Naive B cell (primary cell): Measurements from ENCODE around the gene OR5W2. TPM values are rescaled to one million over a fixed set of nuclear protein-coding genes. Genes with fewer than 3 reads are reported as not detected.
"Not testable (repeated sequence)": the region's sequence is repeated elsewhere in the genome, so short reads cannot be mapped to it uniquely, and the experiment has no call there.

ENCODE experiments used
- ATAC-seq, 2 donors: fragments of 150-1000 bp; cut with Tn5 transposase; 2 replicates each; pipeline ENCODE4 v1.10.0; 2021; ENCODE audit warnings: low read depth in 2 of 2, mild to moderate bottlenecking in 2 of 2, moderate library complexity in 2 of 2
- DNase-seq: peaks from one replicate; pipeline ENCODE4 v3.0.0; 2022
- H3K27ac Mint-ChIP-seq, 6 donors: one replicate each; pipeline ENCODE4 v1.8.0; 2020 to 2022; ENCODE audit warnings: mild to moderate bottlenecking in 6 of 6, mixed read lengths in 6 of 6, moderate library complexity in 5 of 6, inconsistent platforms in 2 of 6
- H3K27me3 Mint-ChIP-seq, 3 donors: one replicate each; pipeline ENCODE4 v1.8.0; 2021 to 2022; ENCODE audit warnings: mixed read lengths in 3 of 3, mild to moderate bottlenecking in 1 of 3
- H3K36me3 Mint-ChIP-seq, 2 donors: one replicate each; pipeline ENCODE4 v1.8.0; 2020 to 2022; ENCODE audit warnings: mixed read lengths in 2 of 2, inconsistent platforms in 1 of 2, mild to moderate bottlenecking in 1 of 2
- H3K4me1 Mint-ChIP-seq, 3 donors: one replicate each; pipeline ENCODE4 v1.8.0; 2020 to 2022; ENCODE audit warnings: mixed read lengths in 3 of 3, inconsistent platforms in 1 of 3, mild to moderate bottlenecking in 1 of 3, moderate library complexity in 1 of 3
- H3K4me3 Mint-ChIP-seq, 8 donors: one replicate each; pipeline ENCODE4 v1.8.0; 2020 to 2022; ENCODE audit warnings: mild to moderate bottlenecking in 8 of 8, mixed read lengths in 8 of 8, moderate library complexity in 8 of 8, inconsistent platforms in 2 of 8
- H3K9me3 Mint-ChIP-seq, 7 donors: one replicate each; pipeline ENCODE4 v1.8.0; 2020 to 2022; ENCODE audit warnings: mixed read lengths in 7 of 7, mild to moderate bottlenecking in 5 of 7, inconsistent platforms in 2 of 7, moderate library complexity in 1 of 7
- polyA plus RNA-seq, 6 donors: library from polyadenylated mRNA; unstranded; fragments of 300-500 nt; fragmentation: Illumina TruSeq; gene quantifications; one replicate each; pipeline ENCODE4 v1.2.3, GENCODE V29; 2021; ENCODE audit warnings: low read depth in 6 of 6

OR5W2 gene
- not detected for polyA plus RNA-seq

DNA sequence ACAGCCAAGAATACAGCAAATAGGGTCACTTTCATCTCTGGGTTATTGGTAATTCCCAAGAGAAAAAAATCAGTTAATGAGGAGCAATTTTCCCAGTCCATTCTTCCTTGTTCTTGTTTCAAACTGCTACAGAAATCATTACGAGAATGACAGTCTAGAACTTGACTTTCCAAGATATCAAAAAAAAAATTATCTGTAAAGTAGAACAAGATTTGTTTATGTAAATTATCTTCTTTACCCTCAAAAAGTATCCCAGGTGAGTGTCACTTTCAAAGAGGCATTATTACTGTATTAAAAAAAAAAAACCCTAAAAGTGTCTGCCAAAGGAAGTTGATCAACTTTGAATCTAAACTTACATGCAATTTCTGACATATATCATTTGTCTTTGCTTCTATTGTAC is at the start of gene OR5W2:
Gene OR5W2, minus strand, starts transcription at position 101 of the 400 bp plus-strand sequence. Its CDS starts 0 bp downstream, at position 101.
- H3K27me3 Mint-ChIP-seq: no peaks in the 10 kb centered on the region
- H3K9me3 Mint-ChIP-seq: peaks cover 0 to 14% (median 0%) of the 10 kb centered on the region in 7 donors
- H3K4me3 Mint-ChIP-seq: no peak within 1 kb of the TSS
- H3K27ac Mint-ChIP-seq: peak within 1 kb of the TSS in 1 of 6 donors; percentile 59
- ATAC-seq (no peak), DNase-seq (no peak)
- no peaks in the 10 kb centered on the region for H3K4me1 Mint-ChIP-seq
- H3K36me3 Mint-ChIP-seq: no peaks in the 10 kb centered on the region

DNA sequence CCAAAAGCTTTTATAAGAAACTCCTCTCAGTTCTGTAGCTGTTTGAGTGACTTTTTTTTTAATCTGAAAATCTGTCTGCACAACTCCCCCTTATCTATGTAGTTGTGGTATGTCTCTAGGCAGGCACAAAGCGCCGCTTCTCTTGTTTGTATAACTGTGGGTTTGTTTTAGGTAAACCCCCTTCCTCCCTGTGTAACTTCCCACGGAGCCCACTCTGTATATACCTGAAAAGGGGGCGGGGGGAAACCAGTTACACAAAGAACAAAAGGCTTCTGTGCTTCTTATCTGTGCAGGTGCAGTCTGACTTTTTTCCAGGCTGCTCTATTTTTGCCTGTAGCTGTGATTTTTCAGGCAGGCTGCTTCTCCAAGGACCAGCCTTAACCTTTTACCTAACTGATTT is 42.1 kb upstream of the OR5W2 start:
- no peak for ATAC-seq
- H3K9me3 Mint-ChIP-seq: peaks cover 0 to 2% (median 0%) of the 10 kb centered on the region in 7 donors
- no peaks in the 10 kb centered on the region for H3K36me3 Mint-ChIP-seq

DNA sequence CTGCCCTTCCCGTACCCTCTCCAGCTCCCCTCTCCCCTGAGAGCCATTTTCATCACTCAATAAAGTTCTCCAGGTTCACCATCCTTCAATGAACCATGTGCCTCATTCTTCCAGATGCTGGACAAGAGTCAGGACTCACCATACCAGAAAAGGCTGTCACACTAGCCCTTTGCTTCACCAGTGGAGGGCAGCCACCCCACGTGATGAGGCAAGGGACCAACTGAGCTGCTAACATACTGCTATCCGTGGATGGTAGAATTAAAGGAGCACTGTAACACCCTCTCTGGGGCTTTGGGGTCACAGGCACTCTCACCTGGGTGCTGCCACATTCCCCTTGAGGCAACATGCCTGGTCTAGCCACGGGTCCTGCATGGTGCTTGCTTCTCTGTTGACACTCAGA is 34.9 kb upstream of the OR5W2 start:
- H3K9me3 Mint-ChIP-seq: peaks cover 0 to 4% (median 0%) of the 10 kb centered on the region in 7 donors
- no peak overlapping the region for H3K27ac Mint-ChIP-seq
- no peak overlapping the region for H3K4me3 Mint-ChIP-seq
- H3K4me1 Mint-ChIP-seq: no peaks in the 10 kb centered on the region
- H3K27me3 Mint-ChIP-seq: no peaks in the 10 kb centered on the region
- H3K36me3 Mint-ChIP-seq: no peaks in the 10 kb centered on the region
- ATAC-seq (no peak), DNase-seq (no peak)

More for the DNA sequence above, 42.1 kb upstream of the OR5W2 start:
- no peak for DNase-seq
- H3K4me3 Mint-ChIP-seq: no peak overlapping the region
- no peak overlapping the region for H3K27ac Mint-ChIP-seq
- no peaks in the 10 kb centered on the region for H3K4me1 Mint-ChIP-seq
- no peaks in the 10 kb centered on the region for H3K27me3 Mint-ChIP-seq

DNA sequence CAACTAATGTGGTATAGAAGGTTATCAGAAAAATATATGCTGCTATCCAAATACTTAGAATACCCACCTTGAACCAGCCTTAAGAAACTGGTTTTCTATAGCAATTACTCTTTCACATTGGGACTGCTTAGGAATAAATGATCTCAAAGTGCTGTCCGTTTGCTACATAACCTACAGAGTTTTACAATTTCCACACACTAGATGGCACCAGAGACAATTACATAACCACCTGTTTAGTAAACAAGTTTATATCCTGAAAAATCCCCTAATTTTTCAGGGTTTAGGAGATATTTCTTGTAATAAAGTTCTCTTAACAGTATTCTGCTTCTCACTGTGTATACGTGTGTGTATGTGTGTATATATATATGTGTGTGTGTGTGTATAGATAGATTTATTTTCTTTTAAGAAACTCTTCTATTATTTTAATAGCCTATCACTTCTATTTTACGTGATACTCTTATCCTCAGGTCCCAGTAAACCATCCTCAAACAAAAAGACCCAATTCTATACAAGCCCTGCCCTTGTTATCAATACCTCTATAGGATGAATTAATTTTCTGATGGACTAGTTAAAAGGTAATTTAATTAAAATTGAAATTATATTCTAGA is 28.5 kb upstream of the OR5W2 start:
- Mint-ChIP-seq H3K36me3 (no peaks in the 10 kb centered on the region), H3K9me3 (no peaks in the 10 kb centered on the region), H3K4me1 (no peaks in the 10 kb centered on the region), H3K4me3 (no peak overlapping the region), H3K27ac (no peak overlapping the region), H3K27me3 (no peaks in the 10 kb centered on the region)
- DNase-seq (no peak), ATAC-seq (no peak)

DNA sequence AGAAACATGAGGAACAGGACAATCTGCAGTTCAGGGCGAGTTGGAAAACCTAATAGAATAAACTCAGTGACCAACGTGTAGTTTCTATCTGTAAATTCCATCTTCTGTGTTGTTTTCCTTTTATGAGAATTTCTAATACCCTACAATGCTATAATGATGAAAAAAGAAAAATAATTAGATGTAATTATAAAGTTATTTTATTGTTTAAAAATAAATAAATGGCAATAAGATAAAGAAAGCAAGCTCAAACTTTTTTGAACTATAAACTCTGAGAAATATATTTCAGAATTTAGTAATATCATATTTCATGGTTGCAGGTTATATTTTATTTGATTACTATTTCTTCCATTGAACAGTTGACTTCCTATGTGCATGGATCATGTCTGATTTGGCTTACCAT is 21.9 kb upstream of the OR5W2 start, which contains the start of gene OR5I1:
Gene OR5I1, minus strand, starts transcription at position 101 of the 400 bp plus-strand sequence. Its CDS starts 0 bp downstream, at position 101.
- H3K4me3 Mint-ChIP-seq: no peak within 1 kb of the TSS
- DNase-seq (no peak), ATAC-seq (no peak)
- H3K27ac Mint-ChIP-seq: no peak within 1 kb of the TSS
- no peaks in the 10 kb centered on the region for H3K36me3 Mint-ChIP-seq
- H3K9me3 Mint-ChIP-seq: peaks cover 0 to 5% (median 0%) of the 10 kb centered on the region in 7 donors
- H3K27me3 Mint-ChIP-seq: no peaks in the 10 kb centered on the region
- H3K4me1 Mint-ChIP-seq: no peaks in the 10 kb centered on the region

DNA sequence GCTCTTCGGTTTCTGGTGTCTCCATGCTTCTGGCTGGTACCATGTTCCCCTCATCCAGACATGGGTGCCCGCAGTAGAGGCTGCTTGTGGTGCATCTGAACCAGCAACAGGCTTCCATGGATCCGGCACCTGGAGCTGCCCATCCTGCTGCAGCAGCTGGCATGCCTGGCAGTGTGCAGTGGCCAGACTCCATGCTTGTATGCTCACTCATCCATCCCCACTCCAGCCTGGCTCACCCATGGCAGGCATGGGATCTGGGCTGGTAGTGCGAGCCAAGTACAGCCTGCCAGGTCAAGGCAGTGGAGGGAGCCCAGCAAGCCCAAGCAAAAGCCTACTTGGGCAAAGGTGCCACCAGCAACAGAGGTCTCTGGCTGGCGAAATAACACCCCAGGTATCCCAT is 6.2 kb upstream of the OR5W2 start:
- Mint-ChIP-seq H3K4me1 (no peaks in the 10 kb centered on the region), H3K4me3 (no peak overlapping the region), H3K9me3 (peaks cover 0 to 22% (median 5%) of the 10 kb centered on the region in 7 donors), H3K27ac (no peak overlapping the region), H3K27me3 (no peaks in the 10 kb centered on the region), H3K36me3 (no peaks in the 10 kb centered on the region)
- DNase-seq (no peak), ATAC-seq (no peak)

DNA sequence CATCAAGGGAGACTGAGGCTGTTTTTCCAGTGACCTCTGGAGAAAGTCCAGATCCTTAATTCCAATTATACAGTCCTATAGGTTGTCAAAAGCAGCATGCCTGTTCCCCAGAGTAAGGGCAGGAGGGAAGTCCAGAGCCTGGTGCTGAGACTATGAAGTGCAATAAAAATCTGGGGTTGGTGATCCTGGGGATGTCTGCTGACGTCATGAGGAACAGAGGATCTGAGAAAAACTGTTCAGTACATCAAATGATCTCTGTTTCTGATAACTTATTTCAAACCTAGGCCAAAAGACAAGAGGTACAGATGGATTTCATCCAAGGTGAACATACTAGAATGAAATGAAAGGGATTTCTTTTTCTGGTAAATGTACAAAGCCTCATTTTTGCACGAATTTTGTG is 12.1 kb downstream of the OR5W2 start:
- H3K4me3 Mint-ChIP-seq: no peak overlapping the region
- H3K27ac Mint-ChIP-seq: no peak overlapping the region
- H3K36me3 Mint-ChIP-seq: no peaks in the 10 kb centered on the region
- H3K27me3 Mint-ChIP-seq: no peaks in the 10 kb centered on the region
- no peaks in the 10 kb centered on the region for H3K4me1 Mint-ChIP-seq
- ATAC-seq (no peak), DNase-seq (no peak)
- peaks cover 0 to 8% (median 3%) of the 10 kb centered on the region in 7 donors for H3K9me3 Mint-ChIP-seq

DNA sequence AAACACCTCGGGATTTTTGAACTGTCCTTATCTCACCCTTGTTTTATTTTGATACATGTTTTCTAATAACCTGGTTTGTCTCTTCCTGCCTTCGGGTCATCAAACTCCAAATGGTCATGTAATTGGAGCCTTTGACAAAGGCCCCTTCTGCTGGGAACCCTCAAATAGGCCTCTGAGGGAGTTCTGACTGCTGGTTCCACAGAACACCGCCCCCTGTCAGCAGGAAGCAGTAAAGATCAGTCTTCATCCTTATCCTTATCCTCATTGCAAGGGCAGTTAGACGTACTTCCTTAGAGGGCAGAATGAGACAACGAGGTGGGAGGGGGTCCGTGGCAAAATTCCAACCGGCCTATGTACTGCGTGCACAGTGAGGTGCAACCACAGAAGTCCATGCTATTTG is 19.2 kb downstream of the OR5W2 start:
- Mint-ChIP-seq H3K27me3 (no peaks in the 10 kb centered on the region), H3K27ac (no peak overlapping the region), H3K4me1 (no peaks in the 10 kb centered on the region), H3K36me3 (no peaks in the 10 kb centered on the region), H3K4me3 (no peak overlapping the region), H3K9me3 (peaks cover 0 to 12% (median 7%) of the 10 kb centered on the region in 7 donors)
- DNase-seq (no peak), ATAC-seq (no peak)

DNA sequence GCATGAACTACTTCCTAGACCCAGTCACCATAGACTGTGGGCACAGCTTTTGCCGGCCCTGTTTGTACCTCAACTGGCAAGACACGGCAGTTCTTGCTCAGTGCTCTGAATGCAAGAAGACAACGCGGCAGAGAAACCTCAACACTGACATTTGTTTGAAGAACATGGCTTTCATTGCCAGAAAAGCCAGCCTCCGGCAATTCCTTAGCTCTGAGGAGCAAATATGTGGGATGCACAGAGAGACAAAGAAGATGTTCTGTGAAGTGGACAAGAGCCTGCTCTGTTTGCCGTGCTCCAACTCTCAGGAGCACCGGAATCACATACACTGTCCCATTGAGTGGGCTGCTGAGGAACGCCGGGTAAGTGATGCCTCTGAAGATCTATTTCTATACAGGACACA is 28.9 kb downstream of the OR5W2 start:
- not testable (repeated sequence) for ATAC-seq
- peak overlapping the region in 1 of 6 donors; percentile 7 for H3K27ac Mint-ChIP-seq

DNA sequence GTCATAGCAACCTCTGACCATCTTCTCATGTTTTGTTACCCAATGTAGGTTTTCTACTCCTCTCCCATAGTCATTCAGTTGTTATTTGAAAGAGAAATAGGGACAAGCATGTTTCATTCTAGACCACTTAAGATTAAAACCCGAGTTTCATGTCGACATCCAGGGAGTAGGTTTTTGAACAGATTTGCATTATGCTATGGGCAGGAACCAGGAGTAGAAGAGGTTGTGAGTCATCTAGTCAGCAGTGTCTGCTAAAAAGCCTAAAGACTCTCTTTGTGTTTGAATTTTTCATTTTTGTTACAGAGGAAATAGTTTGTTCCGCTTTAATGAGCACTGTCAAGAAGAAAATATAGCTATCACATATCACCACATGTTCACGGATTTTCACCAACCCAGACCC is 29.4 kb downstream of the OR5W2 start:
- H3K4me3 Mint-ChIP-seq, H3K36me3 Mint-ChIP-seq: not testable (repeated sequence)

More for the DNA sequence above, 28.9 kb downstream of the OR5W2 start:
- DNase-seq, H3K27me3 Mint-ChIP-seq, H3K9me3 Mint-ChIP-seq, H3K4me1 Mint-ChIP-seq, H3K4me3 Mint-ChIP-seq, H3K36me3 Mint-ChIP-seq: not testable (repeated sequence)

DNA sequence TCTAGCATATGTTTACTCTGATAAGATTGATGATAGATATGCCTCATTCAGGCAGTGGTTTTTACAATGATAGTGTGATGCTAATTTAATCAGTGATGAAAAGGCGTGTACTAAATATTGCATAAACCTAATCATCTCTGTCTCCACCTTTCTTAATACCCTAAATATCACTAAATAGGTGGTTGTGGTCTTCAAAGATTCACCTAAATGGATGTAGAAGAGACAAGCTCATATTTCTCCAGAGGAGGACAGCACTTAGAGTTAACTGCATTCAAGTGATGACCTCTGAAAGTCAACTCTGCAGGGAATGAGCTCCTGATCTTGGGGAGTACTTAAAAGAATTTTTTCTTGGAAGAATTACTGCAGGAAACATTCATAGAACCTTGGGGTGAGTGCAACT is 31.4 kb downstream of the OR5W2 start, which contains the start of gene TRIM51:
Gene TRIM51, plus strand, starts transcription at position 301 of the 400 bp plus-strand sequence. CDS start 2,132 bp downstream, outside the sequence.
- not testable (repeated sequence) for ATAC-seq, H3K4me1 Mint-ChIP-seq, H3K9me3 Mint-ChIP-seq, DNase-seq, H3K27ac Mint-ChIP-seq, H3K36me3 Mint-ChIP-seq, H3K27me3 Mint-ChIP-seq, H3K4me3 Mint-ChIP-seq

More for the DNA sequence above, 29.4 kb downstream of the OR5W2 start:
- not testable (repeated sequence) for H3K27me3 Mint-ChIP-seq, DNase-seq, H3K9me3 Mint-ChIP-seq, ATAC-seq, H3K4me1 Mint-ChIP-seq, H3K27ac Mint-ChIP-seq

DNA sequence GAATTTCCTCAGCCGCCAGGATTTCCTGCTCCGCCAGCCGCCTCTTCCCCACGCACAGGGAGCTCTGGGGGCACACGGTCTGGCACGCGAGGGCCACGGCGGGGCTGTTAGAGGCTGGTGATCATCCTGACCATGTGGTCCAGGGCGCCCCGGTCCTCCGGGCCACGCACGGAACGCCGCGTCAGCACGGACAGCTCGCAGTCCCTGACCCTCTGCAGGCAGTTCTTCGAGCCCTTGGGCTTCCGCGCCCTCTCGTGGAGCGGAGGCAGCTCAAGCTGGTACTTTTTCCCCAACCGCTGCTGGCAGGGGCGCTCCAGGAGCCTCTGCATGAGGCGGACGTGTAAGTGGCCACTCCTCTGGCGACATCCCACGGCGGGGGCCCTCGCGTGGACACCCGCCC is 41.2 kb downstream of the OR5W2 start:
- H3K27me3 Mint-ChIP-seq, H3K9me3 Mint-ChIP-seq, H3K27ac Mint-ChIP-seq, H3K36me3 Mint-ChIP-seq, ATAC-seq, H3K4me3 Mint-ChIP-seq, H3K4me1 Mint-ChIP-seq, DNase-seq: not testable (repeated sequence)

DNA sequence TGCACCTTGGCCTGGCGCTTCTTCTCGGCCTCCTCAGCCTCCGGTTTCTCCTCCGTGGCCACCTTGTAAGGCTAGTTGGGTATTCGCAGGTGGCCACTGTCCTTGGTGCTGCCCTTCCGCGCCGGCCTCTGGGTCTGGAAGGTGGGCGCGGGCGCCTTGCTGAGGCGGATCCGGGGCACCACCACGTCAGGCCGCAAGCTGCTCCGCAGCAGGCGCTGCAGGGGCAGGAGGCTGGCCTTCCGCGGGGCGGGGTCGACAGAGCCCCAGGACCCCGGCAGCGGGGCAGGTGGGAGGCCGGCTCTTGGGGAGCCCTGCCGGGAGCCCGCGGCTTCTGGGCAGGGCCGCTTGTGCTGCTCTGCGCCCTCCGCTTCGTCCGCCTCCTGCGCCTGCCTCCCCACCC is 41.7 kb downstream of the OR5W2 start:
- H3K27me3 Mint-ChIP-seq, H3K27ac Mint-ChIP-seq, H3K4me3 Mint-ChIP-seq, H3K36me3 Mint-ChIP-seq, H3K9me3 Mint-ChIP-seq, ATAC-seq, DNase-seq, H3K4me1 Mint-ChIP-seq: not testable (repeated sequence)

DNA sequence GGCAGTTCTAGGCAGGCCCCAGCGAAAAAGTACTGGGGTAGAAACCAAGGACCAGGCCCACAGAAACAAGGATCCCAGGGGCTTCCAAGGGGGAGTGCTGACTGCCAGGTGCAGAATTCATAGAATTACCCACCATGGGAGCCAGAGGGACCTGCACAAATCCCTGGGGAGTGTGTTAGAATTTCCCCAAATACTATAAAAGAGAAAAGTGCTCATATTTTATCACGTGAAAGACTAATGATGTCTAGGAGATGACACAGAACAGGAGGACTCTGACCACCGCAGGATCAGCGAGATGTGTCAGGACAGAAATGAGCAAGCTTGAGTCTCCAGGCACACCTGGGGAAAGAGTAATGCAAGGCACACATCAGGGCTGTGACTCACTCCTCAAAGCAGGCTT is 47.0 kb downstream of the OR5W2 start:
- H3K27ac Mint-ChIP-seq, H3K4me3 Mint-ChIP-seq, H3K9me3 Mint-ChIP-seq, H3K27me3 Mint-ChIP-seq, ATAC-seq, DNase-seq, H3K4me1 Mint-ChIP-seq, H3K36me3 Mint-ChIP-seq: not testable (repeated sequence)
